Endodermal cell (in vitro differentiated cells): ENCODE results near the gene SLC35D2. TPM values are rescaled to one million over a fixed set of nuclear protein-coding genes. Genes with fewer than 3 reads are reported as not detected.
"Not testable (repeated sequence)": the region's sequence is repeated elsewhere in the genome, so short reads cannot be mapped to it uniquely, and the experiment has no call there.

Experiments used
- DNase-seq: peaks from one replicate; pipeline ENCODE4 v3.0.0-alpha.2; 2017
- H3K27ac ChIP-seq: 2 replicates; pipeline ENCODE4 v1.5.1; 2013; ENCODE audit warnings: mild to moderate bottlenecking, low read depth, low read length, moderate library complexity
- H3K27me3 ChIP-seq: 2 replicates; pipeline ENCODE4 v1.6.1; 2013; ENCODE audit warnings: mild to moderate bottlenecking, low read length, moderate library complexity; ENCODE audit not compliant: insufficient read depth, control insufficient read depth, poor library complexity, severe bottlenecking
- H3K36me3 ChIP-seq: 2 replicates; pipeline ENCODE4 v1.7.0; 2013; ENCODE audit warnings: mild to moderate bottlenecking, low read length, moderate library complexity; ENCODE audit not compliant: control insufficient read depth, insufficient read depth
- H3K4me1 ChIP-seq: one replicate; pipeline ENCODE4 v1.7.0; 2013; ENCODE audit warnings: low read length; ENCODE audit not compliant: control insufficient read depth, insufficient read depth
- H3K4me3 ChIP-seq: 2 replicates; pipeline ENCODE4 v1.5.1; 2013; ENCODE audit warnings: mild to moderate bottlenecking, low read length, moderate library complexity
- H3K9ac ChIP-seq: 2 replicates; pipeline ENCODE4 v1.6.1; 2013; ENCODE audit warnings: mild to moderate bottlenecking, low read length, moderate library complexity; ENCODE audit not compliant: poor library complexity, severe bottlenecking; ENCODE audit errors: extremely low read depth
- H3K9me3 ChIP-seq: 2 replicates; pipeline ENCODE4 v1.6.1; 2013; ENCODE audit warnings: mild to moderate bottlenecking, low read length, moderate library complexity; ENCODE audit not compliant: control insufficient read depth
- H3K27ac Mint-ChIP-seq: 2 replicates; pipeline ENCODE4 v1.8.0; 2020; ENCODE audit warnings: mixed read lengths
- H3K27me3 Mint-ChIP-seq: 2 replicates; pipeline ENCODE4 v1.8.0; 2021; ENCODE audit warnings: mild to moderate bottlenecking, mixed read lengths; ENCODE audit not compliant: insufficient read depth
- H3K36me3 Mint-ChIP-seq: 2 replicates; pipeline ENCODE4 v1.8.0; 2020; ENCODE audit warnings: low read depth, mixed read lengths
- H3K4me1 Mint-ChIP-seq: 2 replicates; pipeline ENCODE4 v1.8.0; 2020; ENCODE audit warnings: mixed read lengths
- H3K4me3 Mint-ChIP-seq: 2 replicates; pipeline ENCODE4 v1.8.0; 2020; ENCODE audit warnings: mild to moderate bottlenecking, moderate library complexity, mixed read lengths
- H3K9me3 Mint-ChIP-seq: 2 replicates; pipeline ENCODE4 v1.8.0; 2020; ENCODE audit warnings: mild to moderate bottlenecking, mixed read lengths
- CTCF ChIP-seq: fragments of 200-600 bp; sonication (generic); conservative IDR thresholded peaks from 2 replicates; pipeline ENCODE4 v1.5.0; 2021; ENCODE audit warnings: antibody characterized with exemption, mild to moderate bottlenecking
- WGBS, 2 experiments: methylation state at CpG; one replicate each; pipeline versions ENCODE4 v1.1.5 to v1.1.7; 2013; ENCODE audit warnings: missing lambda C conversion rate in 2 of 2, mixed read lengths in 1 of 2; ENCODE audit not compliant: insufficient coverage in 1 of 2, insufficient read length in 1 of 2; 5-methylcytosine and 5-hydroxymethylcytosine counted together
- total RNA-seq, 2 donors: library from RNA; stranded (reverse); fragmentation: NEBNext Ultra II Directional in 1 of 2; extraction: Animal tissue kit (Norgen Biotek cat#: 25700) in 1 of 2; gene quantifications; 2 replicates in 1 of 2; 3 replicates in 1 of 2; pipeline ENCODE4 v1.2.1, GENCODE V29; 2021

The SLC35D2 gene
- total RNA-seq, 2 donors from 2014 or later, result 31.9 to 36.2 TPM

GRCh38 chr9:96378187-96378586, 5.3 kb downstream of the SLC35D2 start:
- H3K9me3 Mint-ChIP-seq, result no peaks in the 10 kb centered on the region
- peaks cover 17% of the 10 kb centered on the region for H3K4me1 Mint-ChIP-seq
- Histone ChIP-seq H3K36me3 (no peaks in the 10 kb centered on the region), H3K27me3 (no peaks in the 10 kb centered on the region), H3K9me3 (no peaks in the 10 kb centered on the region), H3K27ac (no peak overlapping the region), H3K9ac (no peak overlapping the region), H3K4me3 (no peak overlapping the region), H3K4me1 (peaks cover 3% of the 10 kb centered on the region)
- H3K4me3 Mint-ChIP-seq, result no peak overlapping the region
- peaks cover 18% of the 10 kb centered on the region for H3K36me3 Mint-ChIP-seq
- DNase-seq, result no peak
- H3K27ac Mint-ChIP-seq, result no peak overlapping the region
- no peaks in the 10 kb centered on the region for H3K27me3 Mint-ChIP-seq
- TF ChIP-seq CTCF, result no peak
- WGBS, 2 experiments, result 96% methylated on average over 3 of the region's 3 CpGs; no CpG with 5 or more reads in 1 of the 2 experiments

DNA sequence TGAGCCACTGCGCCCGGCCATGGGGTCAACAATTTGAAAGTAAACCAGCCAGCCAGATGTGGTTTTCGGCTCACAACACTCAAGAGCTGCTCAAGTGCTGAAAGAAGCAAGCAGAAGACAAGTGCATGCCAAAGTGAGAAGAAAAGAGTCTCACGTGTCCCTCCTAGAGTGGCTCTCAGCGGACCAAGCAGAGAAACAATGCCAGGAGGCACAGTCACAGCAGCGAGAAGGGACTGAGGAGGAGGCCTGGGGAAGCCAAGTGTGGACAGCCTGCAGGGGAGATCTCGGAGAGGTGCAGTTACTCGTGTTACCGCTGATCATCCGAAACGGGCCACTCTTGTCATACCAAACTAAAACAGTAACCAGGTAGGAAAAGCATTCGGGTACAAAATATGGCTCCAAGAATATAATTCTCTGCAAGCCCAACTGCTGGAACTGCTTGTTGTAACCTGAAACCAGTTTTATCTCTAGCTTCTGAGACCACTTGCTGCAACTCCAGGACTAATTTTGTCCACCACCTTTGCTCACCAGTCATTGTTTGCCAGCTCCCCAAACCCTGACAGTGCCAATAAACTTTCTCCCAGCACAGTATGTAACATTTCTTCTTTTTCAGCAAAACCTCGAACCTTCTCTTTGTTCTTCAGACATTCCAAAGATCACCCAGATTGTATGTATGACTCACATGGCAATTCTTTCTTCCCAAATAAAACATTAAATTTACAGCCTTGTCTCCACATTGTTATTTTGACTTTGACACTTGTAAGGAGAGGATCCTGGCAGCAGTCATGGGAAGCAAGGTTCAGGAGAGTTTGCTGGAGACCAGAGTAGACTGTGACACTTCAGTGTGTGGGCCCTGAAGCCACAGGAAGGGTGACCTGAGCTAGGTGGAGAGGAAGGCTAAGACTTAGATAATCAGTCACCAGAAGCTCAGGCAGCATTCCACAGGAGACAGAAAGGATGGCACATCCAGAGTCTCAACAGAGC, 6.3 kb downstream of the SLC35D2 start:
- H3K9me3 Mint-ChIP-seq, result no peaks in the 10 kb centered on the region
- Histone ChIP-seq H3K27ac (peak overlapping the region; percentile 47), H3K4me1 (peaks cover 3% of the 10 kb centered on the region), H3K9ac (no peak overlapping the region), H3K4me3 (no peak overlapping the region), H3K36me3 (no peaks in the 10 kb centered on the region), H3K9me3 (no peaks in the 10 kb centered on the region), H3K27me3 (no peaks in the 10 kb centered on the region)
- no peaks in the 10 kb centered on the region for H3K27me3 Mint-ChIP-seq
- 89 to 92% methylated on average over 11 to 13 of the region's 13 CpGs for WGBS, 2 experiments
- peaks cover 19% of the 10 kb centered on the region for H3K36me3 Mint-ChIP-seq
- DNase-seq, result no peak
- peaks cover 17% of the 10 kb centered on the region for H3K4me1 Mint-ChIP-seq
- H3K27ac Mint-ChIP-seq, result peak overlapping the region; percentile 65
- no peak for TF ChIP-seq CTCF
- no peak overlapping the region for H3K4me3 Mint-ChIP-seq

- not testable (repeated sequence) for H3K27ac Mint-ChIP-seq, H3K4me3 Mint-ChIP-seq, H3K9me3 ChIP-seq, H3K27me3 Mint-ChIP-seq, H3K4me1 Mint-ChIP-seq, H3K4me3 ChIP-seq, H3K9me3 Mint-ChIP-seq, H3K4me1 ChIP-seq, DNase-seq, H3K27ac ChIP-seq, H3K36me3 ChIP-seq, H3K9ac ChIP-seq, H3K27me3 ChIP-seq
- H3K36me3 Mint-ChIP-seq, result peaks cover 14% of the 10 kb centered on the region
- WGBS, 2 experiments, result 89 to 98% methylated on average over 6 of the region's 6 CpGs
These were observed 8.0 kb downstream of the SLC35D2 start for GRCh38 chr9:96375507-96375906.
